Kasumi-1 (cell line): ENCODE data around the gene TMEM135.
"Not testable (repeated sequence)": the region's sequence is repeated elsewhere in the genome, so short reads cannot be mapped to it uniquely, and the experiment has no call there.

Experiments
- DNase-seq, 2 experiments: peaks; one replicate each; lab custom pipeline; 2025; lab: John Stamatoyannopoulos, UW

Gene TMEM135

DNA sequence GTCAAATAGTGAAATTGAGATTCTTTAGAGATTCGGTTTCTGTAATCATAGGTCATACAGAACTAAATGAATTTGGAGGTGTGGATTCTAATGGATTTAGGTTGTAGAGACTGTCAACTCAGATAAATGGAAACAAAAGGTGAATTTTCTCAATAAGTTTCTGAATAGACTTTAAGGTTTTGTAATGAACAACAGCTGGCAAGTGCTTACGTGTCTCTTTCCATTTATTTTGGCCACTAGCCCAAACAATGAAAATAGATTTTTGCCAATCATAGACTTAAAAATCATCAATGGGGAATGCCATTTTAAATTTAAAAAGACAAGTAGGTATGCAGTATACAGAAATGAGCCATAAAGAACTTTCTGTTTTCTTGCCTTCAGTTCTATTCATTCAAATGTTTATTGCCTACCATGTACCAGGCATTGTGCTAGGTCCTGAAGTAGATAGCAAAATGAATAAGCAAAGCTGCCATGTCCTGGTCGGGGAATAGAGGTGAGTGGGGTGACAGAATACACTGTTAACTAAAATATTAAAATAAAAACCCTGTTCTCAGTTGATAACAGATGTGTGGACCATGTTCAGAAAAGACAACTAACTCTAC is 16.9 kb upstream of the TMEM135 start:
- no peak for DNase-seq

DNA sequence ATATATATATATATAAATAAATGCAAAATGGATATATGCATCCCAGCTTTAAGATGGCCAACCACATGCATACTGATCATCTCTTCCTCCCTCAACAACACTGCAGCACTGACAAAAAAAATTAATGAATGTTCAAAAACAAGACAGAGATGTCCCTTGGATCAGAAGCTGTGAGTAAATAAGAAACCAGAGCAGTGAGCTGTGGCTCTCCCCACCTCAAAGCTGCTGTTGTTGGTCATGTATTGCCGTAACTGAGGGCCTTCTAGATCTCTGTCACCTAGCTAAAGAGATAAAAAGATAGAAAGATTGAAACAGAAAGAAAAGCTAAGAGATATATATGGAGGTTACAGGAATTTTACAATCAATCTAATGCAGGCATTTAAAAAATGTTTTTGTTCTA is 15.5 kb upstream of the TMEM135 start:
- DNase-seq: no peak

DNA sequence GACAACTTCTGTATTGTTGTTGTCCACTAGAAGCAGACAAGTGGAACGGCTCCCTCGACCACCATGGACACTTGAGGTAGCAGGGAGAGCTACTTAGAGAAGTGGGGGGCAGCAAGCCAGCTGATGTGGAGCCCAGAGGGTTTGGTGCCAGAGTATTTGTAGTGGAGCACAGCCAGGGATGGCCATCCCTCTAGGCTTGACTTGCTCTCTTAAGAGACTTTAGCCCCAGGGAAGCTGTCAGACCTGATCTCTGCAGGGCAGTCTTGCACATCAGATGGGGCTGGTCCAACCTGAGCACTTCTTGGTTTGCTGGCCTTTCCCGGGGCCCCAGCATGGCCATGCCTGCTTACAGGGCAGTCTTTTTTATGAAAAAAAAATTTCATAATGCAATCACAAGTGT is 15.0 kb upstream of the TMEM135 start:
- no peak for DNase-seq

DNA sequence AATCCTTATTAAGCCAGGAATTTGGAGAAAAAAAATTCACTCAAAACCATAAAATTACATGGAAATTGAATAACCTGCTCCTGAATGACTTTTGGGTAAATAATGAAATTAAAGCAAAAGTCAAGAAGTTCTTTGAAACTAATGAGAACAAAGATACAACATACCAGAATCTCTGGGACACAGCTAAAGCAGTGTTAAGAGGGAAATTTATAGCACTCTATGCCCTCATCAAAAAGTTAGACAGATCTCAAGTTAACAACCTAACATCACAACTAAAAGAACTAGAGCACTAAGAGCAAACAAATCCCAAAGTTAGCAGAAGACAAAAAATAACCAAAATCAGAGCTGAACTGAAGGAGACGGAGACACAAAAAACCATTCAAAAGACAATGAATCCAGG is 11.3 kb upstream of the TMEM135 start:
- DNase-seq: not testable (repeated sequence)

DNA sequence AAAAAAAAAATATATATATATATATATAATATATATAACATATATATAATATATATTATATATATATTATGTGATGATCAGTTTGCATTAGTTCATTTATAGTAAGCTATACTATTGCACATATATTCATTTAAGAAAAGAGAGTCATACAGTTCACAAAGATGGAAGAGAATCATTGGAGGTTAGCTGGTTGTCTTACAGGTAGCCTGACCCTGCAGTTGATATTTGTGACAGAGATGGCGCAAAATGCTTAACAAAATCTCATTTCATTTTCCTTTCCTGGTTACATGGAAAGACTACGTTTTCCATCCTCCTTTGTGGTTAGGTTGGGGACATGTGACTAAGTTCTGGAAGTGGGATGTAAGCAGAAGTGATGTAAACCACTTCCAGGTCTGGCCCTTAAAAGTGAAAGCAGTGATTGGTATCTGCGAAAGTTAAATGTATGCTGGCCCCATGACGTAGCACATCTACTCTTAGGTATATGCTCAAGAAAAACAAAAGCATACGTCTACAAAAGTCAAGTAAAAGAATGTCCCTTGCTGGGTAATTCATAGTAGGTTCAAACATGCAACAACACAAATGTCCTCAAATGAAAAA is 7.2 kb upstream of the TMEM135 start:
- no peak for DNase-seq

DNA sequence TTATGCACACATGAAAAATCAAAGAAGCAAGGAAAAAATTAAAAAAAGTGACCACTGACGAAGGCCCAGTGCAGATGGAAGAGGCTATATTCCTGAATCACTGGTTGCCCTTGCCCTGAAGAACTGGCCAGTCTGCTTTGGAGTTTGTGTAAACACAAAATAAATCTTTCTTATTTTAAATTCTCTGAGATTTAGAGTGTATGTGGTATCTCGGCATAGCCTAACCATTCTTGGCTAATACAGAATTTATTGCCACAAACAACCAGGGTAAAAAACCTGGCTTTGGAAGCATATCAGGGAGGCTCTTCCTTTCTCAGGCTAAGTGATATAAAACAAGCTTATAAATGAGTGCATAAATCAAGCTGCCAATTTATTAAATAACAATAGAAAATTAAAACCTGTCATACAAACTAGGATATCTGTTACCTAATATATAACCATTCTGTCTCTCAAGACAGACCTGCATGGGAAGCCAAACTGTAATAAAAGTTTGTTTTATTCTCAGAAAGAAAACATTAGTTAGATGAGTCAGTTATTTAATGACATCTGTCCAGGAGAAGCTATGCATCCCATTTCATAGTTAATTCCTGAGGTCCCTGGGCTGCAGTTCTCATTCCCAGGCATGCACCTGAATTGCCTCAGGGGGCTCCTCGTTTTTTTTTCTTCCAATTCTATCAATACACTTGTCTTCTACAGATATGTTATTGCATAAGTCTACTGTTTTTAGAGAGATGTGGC is 6.1 kb upstream of the TMEM135 start:
- DNase-seq: no peak

- no peak for DNase-seq
Measured at GRCh38 chr11:87033561-87033960, 4.2 kb upstream of the TMEM135 start.

- no peak for DNase-seq
Measured at GRCh38 chr11:87035976-87036583, 1.7 kb upstream of the TMEM135 start.

DNA sequence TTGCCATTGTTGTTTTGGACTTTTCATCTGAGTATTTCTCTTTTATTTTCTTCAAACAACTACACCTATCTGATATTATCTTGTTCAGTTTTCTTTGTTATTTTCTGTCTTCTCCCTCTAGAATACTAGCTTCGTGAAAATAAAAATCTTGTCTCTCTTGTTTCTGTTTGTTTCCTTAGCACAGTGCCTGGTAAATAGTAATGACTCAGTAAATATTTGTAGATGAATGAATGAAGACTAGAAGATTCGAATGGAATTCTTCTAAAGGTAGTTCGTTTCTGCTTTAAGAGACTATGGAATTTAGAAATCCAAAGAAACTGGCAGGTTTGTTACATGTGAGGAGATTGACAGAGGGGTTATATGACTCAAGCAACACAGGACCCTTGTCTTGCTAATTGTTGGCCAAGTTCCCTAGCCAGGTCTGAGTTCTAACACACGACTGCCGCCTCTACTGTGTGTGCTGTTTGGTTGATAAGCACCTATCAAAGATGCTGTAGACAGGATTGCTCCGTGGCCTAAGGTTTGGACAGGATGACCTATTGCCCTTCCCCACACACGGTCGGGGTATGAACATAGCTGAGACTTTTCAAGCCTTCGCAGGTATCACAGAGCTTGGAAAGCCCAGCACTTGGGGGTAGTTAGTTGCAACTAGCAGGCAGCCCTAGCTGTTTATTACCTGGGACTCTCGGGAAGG is 831 bp upstream of the TMEM135 start:
- no peak for DNase-seq

DNA sequence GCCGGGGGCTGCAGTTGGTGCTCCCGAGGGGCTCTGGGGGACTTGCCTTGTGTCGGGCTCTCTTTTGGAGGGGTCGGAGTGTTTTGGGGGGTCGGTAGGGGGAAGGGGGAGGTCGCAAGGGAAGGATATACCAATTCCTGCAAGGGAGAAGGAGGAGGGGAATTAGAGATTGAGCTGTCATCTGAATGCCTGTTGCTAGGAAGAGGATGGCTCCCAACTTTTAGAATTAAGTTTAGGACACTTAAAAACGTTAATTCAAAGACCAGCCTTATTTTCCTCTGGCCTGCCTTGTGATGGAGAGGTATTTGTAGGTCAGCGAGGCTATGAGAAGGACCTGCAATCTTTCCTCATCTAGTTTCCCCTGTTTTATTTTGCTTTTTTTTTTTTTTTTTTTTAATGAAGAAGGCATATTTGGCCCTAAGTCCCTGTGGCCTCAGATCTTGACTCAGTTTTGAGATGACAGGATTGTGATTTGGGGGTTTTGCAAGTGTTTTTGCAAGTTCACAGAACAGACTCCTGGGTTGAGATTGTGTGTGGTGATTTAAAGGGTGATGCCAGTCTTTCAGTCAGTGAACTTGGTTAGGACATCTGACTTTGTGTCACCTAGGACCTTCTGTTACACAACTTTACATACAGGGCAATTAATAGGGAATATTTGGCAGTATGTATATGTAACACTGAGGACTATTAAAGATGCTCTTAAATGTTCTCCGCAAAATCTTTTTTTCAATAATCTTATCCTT is 672 bp downstream of the TMEM135 start:
- DNase-seq: peak; percentile 34 to 35

GRCh38 chr11:87039371-87039770 is 1.6 kb downstream of the TMEM135 start:
- DNase-seq: no peak

DNA sequence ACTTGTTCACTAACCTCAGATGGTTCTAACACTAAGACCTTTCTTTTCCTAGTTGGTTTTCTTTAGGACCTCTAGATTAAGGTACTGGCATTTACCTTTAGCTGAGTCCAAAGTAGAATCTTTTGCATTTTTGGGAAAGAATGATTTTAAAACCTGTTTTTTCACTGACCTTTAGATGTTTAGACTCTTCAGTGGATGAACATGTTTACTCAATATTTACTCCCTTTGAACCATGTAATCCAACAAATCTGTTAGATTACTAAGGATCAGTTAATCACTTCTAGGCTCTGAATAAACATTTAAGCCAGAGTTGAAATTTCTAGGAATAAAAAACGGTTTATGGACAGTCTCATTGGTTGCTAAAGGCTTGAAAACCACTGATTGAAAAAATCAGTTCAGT is 6.2 kb downstream of the TMEM135 start:
- no peak for DNase-seq

DNA sequence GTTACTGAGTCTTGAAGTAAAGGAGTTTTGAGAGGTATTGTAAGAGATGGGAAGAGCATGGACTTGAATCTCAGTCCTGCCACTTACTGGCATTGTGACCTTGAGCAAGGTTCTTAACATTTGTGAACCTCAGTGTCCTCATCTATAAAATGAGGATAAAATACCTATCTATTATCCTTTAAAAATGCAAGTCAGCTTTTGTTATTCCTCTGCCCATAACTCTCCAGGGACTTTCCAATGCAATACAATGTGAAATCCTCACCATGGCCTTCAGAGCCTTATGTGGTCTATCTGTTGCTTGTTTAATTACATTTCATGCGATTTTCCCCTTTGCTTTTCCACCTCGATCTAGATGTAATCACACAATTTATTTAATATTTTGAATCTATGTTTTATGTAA is 9.1 kb downstream of the TMEM135 start:
- DNase-seq: no peak

- DNase-seq: no peak
Measured at GRCh38 chr11:87056091-87056490, 18.4 kb downstream of the TMEM135 start.

- DNase-seq: no peak
Measured at GRCh38 chr11:87057749-87058148, 20.0 kb downstream of the TMEM135 start.

DNA sequence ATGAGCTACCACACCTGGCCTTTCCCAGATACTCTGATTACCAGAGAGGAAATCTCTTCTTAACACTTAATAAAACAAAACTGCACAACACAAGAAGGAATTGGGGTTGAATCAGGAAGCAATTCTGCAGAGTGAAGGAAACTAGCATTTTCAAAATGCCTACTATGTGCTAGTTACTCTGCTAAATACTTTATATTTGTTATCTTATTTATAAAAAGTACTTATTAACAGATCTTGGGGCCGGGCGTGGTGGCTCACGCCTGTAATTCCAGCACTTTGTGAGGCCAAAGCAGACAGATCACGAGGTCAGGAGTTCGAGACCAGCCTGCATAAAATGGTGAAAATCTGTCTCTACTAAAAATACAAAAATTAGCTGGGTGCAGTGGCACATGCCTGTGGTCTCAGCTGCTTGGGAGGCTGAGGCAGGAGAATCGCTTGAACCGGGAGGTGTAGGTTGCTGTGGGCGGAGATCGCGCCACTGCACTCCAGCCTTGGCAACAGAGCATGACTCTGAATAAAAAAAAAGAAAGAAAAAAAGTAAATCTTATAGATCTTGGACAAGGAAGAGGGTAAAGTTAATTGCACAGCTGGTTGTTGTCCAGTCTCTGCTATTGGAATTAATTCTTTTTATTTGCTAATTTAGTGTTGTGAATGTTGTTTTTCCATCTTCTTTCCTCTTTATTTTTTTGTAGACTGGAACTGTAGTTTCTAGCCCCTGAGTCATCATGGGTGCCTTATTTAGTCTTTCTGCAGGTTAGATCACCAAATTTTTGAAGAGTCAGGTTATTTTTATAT is 22.1 kb downstream of the TMEM135 start:
- DNase-seq: no peak

DNA sequence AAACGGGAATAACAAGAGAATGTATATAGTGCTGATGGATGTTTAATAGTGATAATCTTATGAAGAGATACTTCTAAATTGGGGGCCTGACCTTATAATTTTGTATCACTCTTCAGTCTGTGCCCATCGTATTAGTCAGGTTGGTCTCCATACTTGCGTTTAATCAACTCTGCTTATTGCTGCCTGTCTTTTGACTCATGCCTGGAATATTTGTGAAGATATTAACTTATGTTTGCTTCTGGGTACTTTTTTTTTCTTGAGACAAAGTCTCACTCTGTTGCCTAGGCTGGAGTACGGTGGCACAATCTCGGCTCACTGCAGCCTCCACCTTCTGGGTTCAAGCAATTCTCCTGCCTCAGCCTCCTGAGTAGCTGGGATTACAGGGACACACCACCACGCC is 24.0 kb downstream of the TMEM135 start:
- DNase-seq: no peak

- no peak for DNase-seq
Measured at GRCh38 chr11:87063982-87064381, 26.2 kb downstream of the TMEM135 start.

- no peak for DNase-seq
Measured at GRCh38 chr11:87072787-87073186, 35.1 kb downstream of the TMEM135 start.

DNA sequence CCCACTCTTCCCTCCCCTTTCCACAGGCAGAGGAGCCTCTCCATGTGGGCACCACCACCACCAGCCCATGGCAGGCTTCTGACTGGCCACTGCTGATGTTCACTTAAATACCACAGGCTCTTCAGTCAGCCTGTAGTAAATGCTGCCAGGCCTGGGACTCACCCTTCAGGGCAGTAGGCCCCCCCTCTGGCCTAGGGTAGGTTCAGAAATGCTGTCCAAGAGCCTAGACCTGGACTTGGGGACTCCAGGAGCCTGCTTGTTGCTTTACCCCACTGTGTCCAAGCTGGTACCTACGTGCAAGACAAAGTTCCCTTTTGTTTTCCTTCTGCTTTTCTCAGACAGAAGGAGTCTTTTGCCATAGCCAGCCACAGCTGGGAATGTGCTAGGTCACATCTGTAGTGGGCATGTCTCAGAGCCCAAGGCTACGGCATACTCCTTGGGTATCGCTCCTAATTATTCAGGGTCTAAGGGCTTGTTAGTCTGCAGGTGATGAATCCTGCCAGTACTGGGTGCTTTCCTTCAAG is 38.6 kb downstream of the TMEM135 start:
- no peak for DNase-seq
